ENCODE measurements around the gene LMBRD2. TPM values are rescaled to one million over a fixed set of nuclear protein-coding genes. Genes with fewer than 3 reads are reported as not detected.

LMBRD2 gene
- total and polyA plus RNA-seq, 2 donors (not counting 1 experiment from before 2014, with no cell fraction given) = 7.2 to 19.8 TPM

- no peak overlapping the region for H3K4me3 ChIP-seq (replicated peaks in 1 of 4; ENCODE audit: control extremely low read depth in 1 of 4, insufficient read depth in 1 of 4, low read depth in 3 of 4, low read length in 4 of 4)
- no peaks in the 10 kb centered on the region for H3K36me3 ChIP-seq (ENCODE audit: control insufficient read depth, insufficient read depth, low read length)
- H3K9ac ChIP-seq (ENCODE audit: insufficient read depth, low read length) = no peak overlapping the region
- H3K79me2 ChIP-seq (ENCODE audit: control insufficient read depth, insufficient read depth, low read length) = peaks cover 11% of the 10 kb centered on the region
- no peak overlapping the region for H3K27ac ChIP-seq (ENCODE audit: insufficient read depth, low read length)
- no peaks in the 10 kb centered on the region for H3K9me3 ChIP-seq (ENCODE audit: control insufficient read depth, insufficient read depth, low read depth, low read length)
- DNase-seq (ENCODE audit: low read depth in 2 of 2) = peak in 1 of 2 donors; percentile 4
- no peaks in the 10 kb centered on the region for H3K27me3 ChIP-seq (ENCODE audit: control insufficient read depth, insufficient read depth, low read length)
- no peak overlapping the region for H2AFZ ChIP-seq (ENCODE audit: low read length)
- no peak overlapping the region for H3K4me2 ChIP-seq (ENCODE audit: extremely low read depth, insufficient read depth, low read length)
- H4K20me1 ChIP-seq (ENCODE audit: control insufficient read depth, extremely low read depth, insufficient read depth, low read length) = no peaks in the 10 kb centered on the region
- no peaks in the 10 kb centered on the region for H3K4me1 ChIP-seq (ENCODE audit: control insufficient read depth, extremely low read depth, insufficient read depth, low read length)
- TF ChIP-seq, protein P1, sequence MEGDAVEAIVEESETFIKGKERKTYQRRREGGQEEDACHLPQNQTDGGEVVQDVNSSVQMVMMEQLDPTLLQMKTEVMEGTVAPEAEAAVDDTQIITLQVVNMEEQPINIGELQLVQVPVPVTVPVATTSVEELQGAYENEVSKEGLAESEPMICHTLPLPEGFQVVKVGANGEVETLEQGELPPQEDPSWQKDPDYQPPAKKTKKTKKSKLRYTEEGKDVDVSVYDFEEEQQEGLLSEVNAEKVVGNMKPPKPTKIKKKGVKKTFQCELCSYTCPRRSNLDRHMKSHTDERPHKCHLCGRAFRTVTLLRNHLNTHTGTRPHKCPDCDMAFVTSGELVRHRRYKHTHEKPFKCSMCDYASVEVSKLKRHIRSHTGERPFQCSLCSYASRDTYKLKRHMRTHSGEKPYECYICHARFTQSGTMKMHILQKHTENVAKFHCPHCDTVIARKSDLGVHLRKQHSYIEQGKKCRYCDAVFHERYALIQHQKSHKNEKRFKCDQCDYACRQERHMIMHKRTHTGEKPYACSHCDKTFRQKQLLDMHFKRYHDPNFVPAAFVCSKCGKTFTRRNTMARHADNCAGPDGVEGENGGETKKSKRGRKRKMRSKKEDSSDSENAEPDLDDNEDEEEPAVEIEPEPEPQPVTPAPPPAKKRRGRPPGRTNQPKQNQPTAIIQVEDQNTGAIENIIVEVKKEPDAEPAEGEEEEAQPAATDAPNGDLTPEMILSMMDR (conservative IDR thresholded peaks at IDR 0.05 in 1 of 2, IDR thresholded peaks at IDR 0.05 in 1 of 2; ENCODE audit: low read depth in 1 of 2, low read length in 2 of 2) = no peak
- TF ChIP-seq EZH2 (IDR thresholded peaks at IDR 0.05; ENCODE audit: low read length, missing control alignments) = no peak
These were observed 4.0 kb downstream of the LMBRD2 start for GRCh38 chr5:36147681-36148080.

- TF ChIP-seq EZH2 (IDR thresholded peaks at IDR 0.05; ENCODE audit: low read length, missing control alignments) = no peak
- TF ChIP-seq, protein P1 (conservative IDR thresholded peaks at IDR 0.05 in 1 of 2, IDR thresholded peaks at IDR 0.05 in 1 of 2; ENCODE audit: low read depth in 1 of 2, low read length in 2 of 2) = no peak
These were observed 5.3 kb downstream of the LMBRD2 start for GRCh38 chr5:36146390-36146789.

GRCh38 chr5:36145311-36145710 is 6.4 kb downstream of the LMBRD2 start:
- DNase-seq (ENCODE audit: low read depth in 2 of 2) = no peak
- Histone ChIP-seq H2AFZ (ENCODE audit: low read length) (no peak overlapping the region), H3K9me3 (ENCODE audit: control insufficient read depth, insufficient read depth, low read depth, low read length) (no peaks in the 10 kb centered on the region), H3K79me2 (ENCODE audit: control insufficient read depth, insufficient read depth, low read length) (peaks cover 1% of the 10 kb centered on the region), H3K4me1 (ENCODE audit: control insufficient read depth, extremely low read depth, insufficient read depth, low read length) (no peaks in the 10 kb centered on the region), H3K4me2 (ENCODE audit: extremely low read depth, insufficient read depth, low read length) (no peak overlapping the region), H3K4me3 (replicated peaks in 1 of 4; ENCODE audit: control extremely low read depth in 1 of 4, insufficient read depth in 1 of 4, low read depth in 3 of 4, low read length in 4 of 4) (no peak overlapping the region), H3K27ac (ENCODE audit: insufficient read depth, low read length) (no peak overlapping the region), H3K9ac (ENCODE audit: insufficient read depth, low read length) (no peak overlapping the region), H3K36me3 (ENCODE audit: control insufficient read depth, insufficient read depth, low read length) (no peaks in the 10 kb centered on the region), H3K27me3 (ENCODE audit: control insufficient read depth, insufficient read depth, low read length) (no peaks in the 10 kb centered on the region), H4K20me1 (ENCODE audit: control insufficient read depth, extremely low read depth, insufficient read depth, low read length) (no peaks in the 10 kb centered on the region)
- TF ChIP-seq, protein P1 (conservative IDR thresholded peaks at IDR 0.05 in 1 of 2, IDR thresholded peaks at IDR 0.05 in 1 of 2; ENCODE audit: low read depth in 1 of 2, low read length in 2 of 2) = no peak
- TF ChIP-seq EZH2 (IDR thresholded peaks at IDR 0.05; ENCODE audit: low read length, missing control alignments) = no peak

More at GRCh38 chr5:36146390-36146789, 5.3 kb downstream of the LMBRD2 start:
- Histone ChIP-seq H3K4me1 (ENCODE audit: control insufficient read depth, extremely low read depth, insufficient read depth, low read length) (no peaks in the 10 kb centered on the region), H2AFZ (ENCODE audit: low read length) (no peak overlapping the region), H3K27me3 (ENCODE audit: control insufficient read depth, insufficient read depth, low read length) (no peaks in the 10 kb centered on the region), H3K4me2 (ENCODE audit: extremely low read depth, insufficient read depth, low read length) (no peak overlapping the region), H4K20me1 (ENCODE audit: control insufficient read depth, extremely low read depth, insufficient read depth, low read length) (no peaks in the 10 kb centered on the region), H3K4me3 (replicated peaks in 1 of 4; ENCODE audit: control extremely low read depth in 1 of 4, insufficient read depth in 1 of 4, low read depth in 3 of 4, low read length in 4 of 4) (no peak overlapping the region), H3K9ac (ENCODE audit: insufficient read depth, low read length) (no peak overlapping the region), H3K36me3 (ENCODE audit: control insufficient read depth, insufficient read depth, low read length) (no peaks in the 10 kb centered on the region), H3K9me3 (ENCODE audit: control insufficient read depth, insufficient read depth, low read depth, low read length) (no peaks in the 10 kb centered on the region), H3K79me2 (ENCODE audit: control insufficient read depth, insufficient read depth, low read length) (peaks cover 2% of the 10 kb centered on the region), H3K27ac (ENCODE audit: insufficient read depth, low read length) (no peak overlapping the region)
- DNase-seq (ENCODE audit: low read depth in 2 of 2) = no peak

All from fibroblast of lung (primary cell).